ENCODE data around the gene DNAI2.
"Not testable (repeated sequence)": the region's sequence is repeated elsewhere in the genome, so short reads cannot be mapped to it uniquely, and the experiment has no call there.

Gene DNAI2

DNA sequence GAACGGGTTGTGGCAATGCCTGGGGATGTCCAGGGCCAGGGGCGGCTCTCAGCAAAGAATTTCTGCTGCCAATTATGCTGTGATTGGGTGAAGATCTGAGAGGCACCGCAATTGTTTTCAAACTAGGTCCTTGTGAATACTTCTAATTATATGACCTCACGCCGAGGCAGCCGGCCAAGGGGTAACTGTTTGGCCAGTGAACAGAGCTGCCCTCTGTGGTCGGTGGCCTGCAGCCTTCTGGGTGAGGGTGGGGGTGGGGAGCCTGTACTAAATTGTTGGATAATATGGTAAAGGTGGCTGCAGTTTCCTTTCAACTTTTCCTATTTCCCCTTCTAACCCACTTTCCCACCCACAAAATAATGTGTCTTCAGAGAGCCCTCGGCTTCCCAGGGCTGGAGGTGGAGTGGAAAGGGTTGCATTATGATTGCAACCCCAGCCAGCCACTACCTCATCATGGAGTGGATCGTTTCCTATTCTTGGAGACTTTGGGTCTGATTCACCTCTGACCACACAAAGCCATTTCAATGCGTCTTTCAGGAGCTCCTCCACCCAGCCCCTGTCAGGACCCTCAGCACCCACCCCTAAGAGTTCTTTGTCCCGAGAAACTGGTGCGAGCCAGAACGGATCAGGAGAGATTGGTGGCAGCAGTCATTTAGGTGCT lies 2.0 kb upstream of the DNAI2 start:
- peak in 1 of 2 donors; percentile 27 for DNase-seq (ENCODE audit: low read depth in 2 of 2)
- no peak overlapping the region for H3K4me3 ChIP-seq (replicated peaks in 1 of 2; ENCODE audit: low read depth in 2 of 2, low read length in 2 of 2)
- TF ChIP-seq, protein P1, sequence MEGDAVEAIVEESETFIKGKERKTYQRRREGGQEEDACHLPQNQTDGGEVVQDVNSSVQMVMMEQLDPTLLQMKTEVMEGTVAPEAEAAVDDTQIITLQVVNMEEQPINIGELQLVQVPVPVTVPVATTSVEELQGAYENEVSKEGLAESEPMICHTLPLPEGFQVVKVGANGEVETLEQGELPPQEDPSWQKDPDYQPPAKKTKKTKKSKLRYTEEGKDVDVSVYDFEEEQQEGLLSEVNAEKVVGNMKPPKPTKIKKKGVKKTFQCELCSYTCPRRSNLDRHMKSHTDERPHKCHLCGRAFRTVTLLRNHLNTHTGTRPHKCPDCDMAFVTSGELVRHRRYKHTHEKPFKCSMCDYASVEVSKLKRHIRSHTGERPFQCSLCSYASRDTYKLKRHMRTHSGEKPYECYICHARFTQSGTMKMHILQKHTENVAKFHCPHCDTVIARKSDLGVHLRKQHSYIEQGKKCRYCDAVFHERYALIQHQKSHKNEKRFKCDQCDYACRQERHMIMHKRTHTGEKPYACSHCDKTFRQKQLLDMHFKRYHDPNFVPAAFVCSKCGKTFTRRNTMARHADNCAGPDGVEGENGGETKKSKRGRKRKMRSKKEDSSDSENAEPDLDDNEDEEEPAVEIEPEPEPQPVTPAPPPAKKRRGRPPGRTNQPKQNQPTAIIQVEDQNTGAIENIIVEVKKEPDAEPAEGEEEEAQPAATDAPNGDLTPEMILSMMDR (IDR thresholded peaks at IDR 0.05; ENCODE audit: low read depth, low read length): no peak

DNA sequence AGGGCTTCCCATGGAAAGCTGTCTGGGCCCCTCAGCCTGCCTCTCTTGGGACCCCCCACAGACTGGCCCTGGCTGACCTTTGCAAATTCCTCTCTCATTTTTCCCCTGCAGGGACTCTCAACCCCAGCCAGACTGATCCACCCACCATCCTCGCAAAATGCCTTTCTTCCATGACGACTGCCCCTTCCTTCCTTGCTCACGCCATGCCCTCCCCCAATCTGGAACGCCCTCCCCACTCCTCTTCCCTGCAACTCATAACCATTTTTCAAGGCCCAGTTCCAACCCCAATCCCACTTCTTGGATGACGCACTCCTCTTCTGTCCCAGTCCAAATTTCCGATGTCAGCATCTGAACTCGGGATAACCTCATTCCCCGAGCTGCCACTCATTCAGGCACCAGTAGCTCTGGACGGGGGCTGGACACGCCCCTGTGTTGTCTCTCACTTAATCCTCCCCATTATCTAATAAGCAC lies 1.3 kb upstream of the DNAI2 start:
- no peak overlapping the region for H3K4me3 ChIP-seq (replicated peaks in 1 of 2; ENCODE audit: low read depth in 2 of 2, low read length in 2 of 2)
- TF ChIP-seq, protein P1 (IDR thresholded peaks at IDR 0.05; ENCODE audit: low read depth, low read length): no peak
- DNase-seq (ENCODE audit: low read depth in 2 of 2): peak in 1 of 2 donors; percentile 78

DNA sequence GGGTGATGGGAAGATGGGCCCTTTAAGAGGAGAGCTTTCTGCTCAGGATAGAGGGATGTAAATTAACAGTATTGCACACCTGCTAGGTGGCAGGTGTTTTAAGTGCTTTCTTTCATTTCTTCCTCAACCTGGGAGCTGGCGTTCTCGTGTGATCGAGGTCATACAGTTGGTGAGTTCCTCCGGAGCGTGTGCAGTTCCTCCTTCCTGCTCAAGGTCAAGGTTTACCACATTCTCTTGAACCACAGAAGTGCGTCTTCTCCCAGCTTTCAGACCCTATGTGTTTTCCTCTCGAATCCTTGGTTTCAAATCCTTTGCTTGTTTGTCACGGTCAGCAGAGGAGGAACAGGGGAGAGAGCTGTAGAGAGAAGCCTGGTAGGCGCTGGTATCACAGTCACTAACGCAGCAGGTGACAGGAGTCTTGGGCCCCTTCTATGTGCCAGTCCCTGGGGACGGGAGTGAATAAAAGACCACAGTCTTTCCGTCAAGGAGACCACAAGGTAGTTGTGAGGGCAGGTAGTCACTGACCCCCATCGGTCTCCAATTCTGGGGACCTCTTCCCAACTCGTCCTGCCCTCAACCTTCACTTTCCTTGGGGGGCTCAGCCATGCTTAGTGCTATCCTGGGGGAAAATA lies 791 bp downstream of the DNAI2 start:
- TF ChIP-seq, protein P1 (IDR thresholded peaks at IDR 0.05; ENCODE audit: low read depth, low read length): no peak
- DNase-seq (ENCODE audit: low read depth in 2 of 2): no peak
- H3K4me3 ChIP-seq (replicated peaks in 1 of 2; ENCODE audit: low read depth in 2 of 2, low read length in 2 of 2): no peak overlapping the region

DNA sequence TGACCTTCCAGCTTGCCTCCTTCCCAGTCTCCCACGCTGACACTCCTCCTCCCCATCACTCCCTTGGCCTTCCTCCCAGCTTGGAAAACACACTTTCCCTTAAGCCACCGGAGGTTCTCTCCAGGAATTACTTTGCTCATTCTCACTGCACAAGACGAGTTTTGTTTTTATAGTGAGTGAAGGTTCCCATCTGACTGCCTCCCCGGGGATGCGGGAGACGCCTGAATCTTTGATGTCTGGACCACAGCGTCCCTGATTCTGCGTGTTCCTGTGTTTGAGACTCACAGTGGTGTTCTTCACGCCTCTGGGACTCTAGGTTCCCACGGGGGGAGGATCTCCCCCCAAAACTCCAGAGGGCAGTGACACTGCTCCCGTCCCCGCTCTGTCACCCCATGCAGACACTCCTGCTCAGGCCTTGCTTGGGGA lies 2.0 kb downstream of the DNAI2 start:
- DNase-seq (ENCODE audit: low read depth in 2 of 2): peak in 1 of 2 donors; percentile 83
- TF ChIP-seq, protein P1 (IDR thresholded peaks at IDR 0.05; ENCODE audit: low read depth, low read length): no peak
- no peak overlapping the region for H3K4me3 ChIP-seq (replicated peaks in 1 of 2; ENCODE audit: low read depth in 2 of 2, low read length in 2 of 2)

DNA sequence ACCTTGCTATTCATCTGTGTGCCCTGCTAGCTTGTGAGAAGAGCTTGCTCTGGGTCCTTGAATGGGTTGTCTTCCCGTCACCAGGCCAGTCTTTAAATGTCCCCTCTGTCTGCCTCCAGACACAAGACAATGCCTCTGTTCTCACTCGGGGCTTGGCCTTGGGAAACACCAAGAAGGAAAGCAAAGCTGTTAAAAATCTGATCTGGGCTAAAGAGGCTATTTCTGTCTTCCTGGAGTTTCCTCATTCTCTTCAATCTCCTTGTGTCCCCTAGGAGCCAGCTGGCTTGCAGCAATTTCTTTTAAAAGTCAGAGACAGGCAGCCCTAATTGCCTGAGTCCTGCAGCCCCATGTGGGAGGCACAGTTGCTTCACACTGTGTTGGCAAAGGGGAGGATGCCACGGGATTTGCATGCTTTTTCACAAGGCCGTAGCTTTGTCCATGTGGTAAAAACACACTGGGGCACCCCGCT lies 2.5 kb downstream of the DNAI2 start:
- H3K4me3 ChIP-seq (replicated peaks in 1 of 2; ENCODE audit: low read depth in 2 of 2, low read length in 2 of 2): no peak overlapping the region
- TF ChIP-seq, protein P1 (IDR thresholded peaks at IDR 0.05; ENCODE audit: low read depth, low read length): no peak
- peak in 1 of 2 donors; percentile 79 for DNase-seq (ENCODE audit: low read depth in 2 of 2)

DNA sequence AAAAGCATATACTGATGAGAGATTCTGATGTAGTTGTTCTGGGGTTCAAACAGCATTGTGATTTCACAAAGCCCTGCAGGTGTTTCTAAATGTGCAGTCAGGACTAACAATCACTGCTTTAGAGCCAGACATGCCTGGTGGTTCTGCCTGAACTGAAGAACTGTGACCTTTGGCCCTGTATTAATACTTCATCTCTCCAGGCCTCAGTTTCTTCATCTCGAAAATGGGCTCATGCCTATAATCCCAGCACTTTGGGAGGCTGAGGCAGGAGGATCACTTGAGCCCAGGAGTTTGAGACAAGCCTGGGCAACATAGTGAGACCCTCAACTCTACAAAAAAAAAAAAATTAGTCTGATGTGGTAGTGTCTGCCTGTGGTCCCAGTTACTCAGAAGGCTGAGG lies 3.9 kb downstream of the DNAI2 start:
- DNase-seq (ENCODE audit: low read depth in 2 of 2): no peak
- TF ChIP-seq, protein P1 (IDR thresholded peaks at IDR 0.05; ENCODE audit: low read depth, low read length): no peak
- no peak overlapping the region for H3K4me3 ChIP-seq (replicated peaks in 1 of 2; ENCODE audit: low read depth in 2 of 2, low read length in 2 of 2)

DNA sequence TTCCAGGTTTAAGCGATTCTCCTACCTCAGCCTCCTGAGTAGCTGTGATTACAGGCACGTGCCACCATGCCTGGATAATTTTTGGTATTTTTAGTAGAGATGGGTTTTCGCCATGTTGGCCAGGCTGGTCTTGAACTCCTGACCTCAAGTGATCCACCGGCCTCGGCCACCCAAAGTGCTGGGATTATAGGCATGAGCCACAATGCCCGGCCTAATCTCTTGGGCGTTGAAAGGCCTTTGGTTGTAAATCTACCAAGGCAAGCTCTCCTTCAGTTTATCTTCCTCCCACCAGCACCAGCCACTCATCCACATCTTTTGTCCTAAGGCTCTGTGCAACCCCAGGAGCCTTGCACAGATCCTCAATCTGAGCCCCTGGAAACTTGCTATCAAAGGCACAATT lies 5.6 kb downstream of the DNAI2 start:
- DNase-seq (ENCODE audit: low read depth in 2 of 2); H3K4me3 ChIP-seq (replicated peaks in 1 of 2; ENCODE audit: low read depth in 2 of 2, low read length in 2 of 2): not testable (repeated sequence)

Data from cardiac fibroblast (primary cell).